Subcutaneous adipose tissue (tissue), 4 donors: ENCODE measurements around the gene F2RL2. TPM values are rescaled to one million over a fixed set of nuclear protein-coding genes. Genes with fewer than 3 reads are reported as not detected.

ENCODE experiments used
- total RNA-seq, 4 donors: library from RNA; depleted of rRNA; stranded (reverse); fragments of >200 nt; gene quantifications; one replicate each; pipeline ENCODE4 v1.1.0, GENCODE V29; 2016
- TF ChIP-seq, protein P1 (sequence below): fragments of 450-650 bp; IDR thresholded peaks from one replicate; pipeline ENCODE4 v1.5.1; 2016; ENCODE audit warnings: low read depth, mild to moderate bottlenecking, control low read depth, antibody characterized with exemption, moderate library complexity

F2RL2 gene, protein sequence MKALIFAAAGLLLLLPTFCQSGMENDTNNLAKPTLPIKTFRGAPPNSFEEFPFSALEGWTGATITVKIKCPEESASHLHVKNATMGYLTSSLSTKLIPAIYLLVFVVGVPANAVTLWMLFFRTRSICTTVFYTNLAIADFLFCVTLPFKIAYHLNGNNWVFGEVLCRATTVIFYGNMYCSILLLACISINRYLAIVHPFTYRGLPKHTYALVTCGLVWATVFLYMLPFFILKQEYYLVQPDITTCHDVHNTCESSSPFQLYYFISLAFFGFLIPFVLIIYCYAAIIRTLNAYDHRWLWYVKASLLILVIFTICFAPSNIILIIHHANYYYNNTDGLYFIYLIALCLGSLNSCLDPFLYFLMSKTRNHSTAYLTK
- total RNA-seq = under 1 TPM in 1 of 4 donors, not detected in 3; 0.34 TPM

DNA sequence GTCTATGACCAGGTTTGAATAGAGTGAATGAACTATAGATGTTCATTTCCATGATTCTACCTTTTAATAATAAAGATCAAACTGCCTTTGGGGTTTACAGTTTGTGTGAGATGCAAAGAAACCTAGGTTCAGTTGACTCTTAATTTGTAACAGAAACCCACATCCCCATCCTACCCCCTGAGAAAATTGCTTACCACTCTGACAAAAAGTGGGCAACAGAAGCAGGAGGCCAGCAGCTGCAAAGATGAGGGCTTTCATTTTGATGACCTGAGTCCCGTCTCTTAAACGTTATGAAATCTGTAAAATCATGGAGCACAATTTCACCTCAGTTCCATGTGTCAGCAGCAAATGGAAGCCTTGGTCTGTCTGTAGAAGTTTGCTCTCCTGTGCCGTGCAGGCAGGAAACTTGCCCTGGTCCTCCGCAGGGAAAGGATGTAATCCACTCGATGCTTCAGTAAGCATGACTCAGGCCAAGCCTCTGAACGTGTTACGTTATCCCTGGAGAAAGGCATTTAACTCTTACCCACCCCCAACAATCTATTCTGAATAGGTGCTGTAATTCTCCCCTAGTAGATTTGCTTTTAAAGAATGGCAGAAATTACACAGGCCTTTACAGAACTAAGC is at the start of gene F2RL2:
Gene F2RL2, minus strand, starts transcription at position 431 of the 624 bp plus-strand sequence. Its CDS starts 173 bp downstream, at position 258.
- TF ChIP-seq, protein P1, sequence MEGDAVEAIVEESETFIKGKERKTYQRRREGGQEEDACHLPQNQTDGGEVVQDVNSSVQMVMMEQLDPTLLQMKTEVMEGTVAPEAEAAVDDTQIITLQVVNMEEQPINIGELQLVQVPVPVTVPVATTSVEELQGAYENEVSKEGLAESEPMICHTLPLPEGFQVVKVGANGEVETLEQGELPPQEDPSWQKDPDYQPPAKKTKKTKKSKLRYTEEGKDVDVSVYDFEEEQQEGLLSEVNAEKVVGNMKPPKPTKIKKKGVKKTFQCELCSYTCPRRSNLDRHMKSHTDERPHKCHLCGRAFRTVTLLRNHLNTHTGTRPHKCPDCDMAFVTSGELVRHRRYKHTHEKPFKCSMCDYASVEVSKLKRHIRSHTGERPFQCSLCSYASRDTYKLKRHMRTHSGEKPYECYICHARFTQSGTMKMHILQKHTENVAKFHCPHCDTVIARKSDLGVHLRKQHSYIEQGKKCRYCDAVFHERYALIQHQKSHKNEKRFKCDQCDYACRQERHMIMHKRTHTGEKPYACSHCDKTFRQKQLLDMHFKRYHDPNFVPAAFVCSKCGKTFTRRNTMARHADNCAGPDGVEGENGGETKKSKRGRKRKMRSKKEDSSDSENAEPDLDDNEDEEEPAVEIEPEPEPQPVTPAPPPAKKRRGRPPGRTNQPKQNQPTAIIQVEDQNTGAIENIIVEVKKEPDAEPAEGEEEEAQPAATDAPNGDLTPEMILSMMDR = no peak

DNA sequence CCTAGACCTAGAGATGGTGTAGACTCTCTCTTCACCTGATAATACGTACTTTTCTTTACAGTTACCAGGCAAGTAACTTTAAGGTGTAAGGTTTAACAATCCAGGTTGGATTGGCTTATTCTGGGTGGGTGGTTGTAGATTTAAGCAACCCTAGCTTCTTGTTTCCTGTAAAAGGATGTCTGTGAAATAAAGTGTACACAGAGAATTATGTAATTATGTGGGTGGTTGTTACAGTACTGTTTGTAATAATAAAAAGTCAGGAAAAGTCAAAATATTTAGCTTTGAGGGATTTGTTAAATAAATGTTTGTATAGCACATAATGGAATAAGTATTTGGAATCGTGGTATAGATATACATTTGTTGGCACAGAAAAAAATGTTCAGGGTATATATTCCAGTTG is 49.0 kb upstream of the F2RL2 start:
- TF ChIP-seq, protein P1 = no peak

DNA sequence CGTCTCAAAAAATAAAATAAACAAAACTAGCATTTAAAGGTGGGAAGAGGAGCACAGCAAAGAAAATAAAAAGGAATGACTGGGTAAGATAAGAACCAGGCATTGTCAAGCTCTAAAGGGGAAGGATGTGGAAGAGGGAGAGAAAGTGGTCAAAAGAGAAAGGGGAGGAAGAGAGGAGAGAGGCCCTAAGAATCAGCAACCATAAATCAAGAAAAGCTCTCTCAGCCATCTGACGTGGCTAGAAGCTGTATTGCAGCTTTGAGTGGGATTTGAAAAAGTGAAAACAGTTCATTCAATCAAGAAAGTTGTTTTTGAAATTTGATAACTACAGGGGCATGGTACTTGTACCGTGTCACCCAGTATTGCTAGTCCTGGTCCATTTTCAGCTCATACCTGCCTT is 47.3 kb upstream of the F2RL2 start:
- TF ChIP-seq, protein P1 = no peak

DNA sequence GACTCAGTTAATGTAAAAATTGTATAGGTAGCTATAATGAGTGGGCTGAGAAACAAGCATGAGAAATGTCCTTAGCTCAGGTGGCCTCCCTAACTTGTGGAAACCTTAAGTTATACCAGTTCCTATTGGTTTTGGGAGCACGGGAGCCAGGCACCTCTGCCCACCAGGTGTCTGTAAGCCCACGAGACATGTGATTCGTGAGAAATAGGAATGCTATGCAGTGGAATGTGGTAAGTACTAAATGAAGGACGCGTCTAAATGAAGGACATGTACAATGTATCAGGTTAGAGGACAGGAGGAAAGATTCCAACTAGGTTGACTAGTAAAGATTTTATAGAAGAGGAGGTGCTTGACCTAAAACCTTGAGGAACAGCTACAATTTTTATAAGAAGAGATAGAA is 46.0 kb upstream of the F2RL2 start:
- TF ChIP-seq, protein P1 = no peak

DNA sequence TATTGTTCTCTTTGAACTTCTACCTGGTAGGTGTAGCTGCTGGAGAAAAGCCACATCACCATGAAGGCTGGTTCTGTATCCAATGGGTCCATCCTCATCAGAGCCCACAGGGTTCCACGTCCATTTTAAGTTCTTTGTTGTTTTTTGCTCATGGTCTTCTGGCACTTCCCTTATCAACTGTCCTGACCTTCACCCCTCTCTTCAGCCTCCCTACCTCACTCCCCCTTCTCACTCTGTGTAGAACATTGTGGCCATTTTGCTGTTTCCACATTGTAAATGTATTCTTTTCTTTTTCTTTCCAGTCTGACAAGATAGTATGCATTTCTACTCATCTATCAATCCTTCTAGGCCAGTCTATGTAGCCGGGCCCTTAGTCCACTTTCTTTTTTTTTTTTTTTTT is 44.3 kb upstream of the F2RL2 start:
- TF ChIP-seq, protein P1 = no peak

DNA sequence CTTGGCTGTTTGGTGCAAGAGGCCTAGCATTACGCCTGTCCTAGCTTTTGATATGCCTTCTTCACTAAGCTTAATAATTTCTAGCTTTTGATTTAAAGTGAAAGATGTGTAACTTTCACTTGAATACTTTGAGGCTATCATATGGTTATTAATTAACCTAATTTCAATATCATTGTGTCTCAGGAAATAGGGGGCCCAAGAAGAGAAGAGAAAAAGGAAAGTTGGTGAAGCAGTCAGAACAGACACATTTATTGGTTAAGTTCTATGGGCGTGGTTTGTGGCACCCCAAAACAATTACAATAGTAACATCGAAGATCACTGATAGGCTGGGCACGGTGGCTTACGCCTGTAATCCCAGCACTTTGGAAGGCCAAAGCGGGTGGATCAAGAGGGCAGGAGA is 40.9 kb upstream of the F2RL2 start:
- TF ChIP-seq, protein P1 = no peak

DNA sequence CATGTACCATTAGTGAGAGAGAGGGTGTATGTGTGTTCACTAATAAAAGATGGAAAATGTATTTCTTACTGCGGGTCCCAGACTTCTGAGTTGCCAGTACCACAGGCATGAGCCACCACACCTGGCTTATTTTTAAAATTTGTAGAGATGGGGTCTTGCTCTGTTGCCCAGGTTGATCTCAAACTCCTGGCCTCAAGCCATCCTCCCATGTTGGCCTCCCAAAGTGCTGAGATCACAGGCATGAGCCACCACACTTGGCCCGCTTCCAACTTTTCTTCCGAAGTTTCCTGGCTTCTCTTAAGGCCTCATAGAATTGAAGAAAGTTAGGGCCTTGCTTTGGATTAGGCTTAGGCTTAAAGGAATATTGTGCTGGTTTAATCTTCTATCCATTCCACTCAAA is 40.4 kb upstream of the F2RL2 start:
- TF ChIP-seq, protein P1 = no peak
